Epithelial cell of esophagus (primary cell): ENCODE measurements around the gene KCNJ11.
A peak's percentile ranks its signal among the peaks of the same experiment; 100 is the strongest.

Experiments used
- DNase-seq: peaks from one replicate; pipeline ENCODE4 v3.0.0; 2010; ENCODE audit warnings: low read depth
- H3K4me3 ChIP-seq: 2 replicates; pipeline ENCODE4 v1.5.1; 2011; ENCODE audit warnings: mild to moderate bottlenecking, low read length, control low read depth
- TF ChIP-seq, protein P1 (sequence below): IDR thresholded peaks from 2 replicates; pipeline ENCODE4 v1.5.1; 2011; ENCODE audit warnings: low read depth, mild to moderate bottlenecking, low read length, control low read depth, inconsistent platforms; ENCODE audit not compliant: insufficient read depth; ENCODE audit errors: missing control alignments

The KCNJ11 gene

DNA sequence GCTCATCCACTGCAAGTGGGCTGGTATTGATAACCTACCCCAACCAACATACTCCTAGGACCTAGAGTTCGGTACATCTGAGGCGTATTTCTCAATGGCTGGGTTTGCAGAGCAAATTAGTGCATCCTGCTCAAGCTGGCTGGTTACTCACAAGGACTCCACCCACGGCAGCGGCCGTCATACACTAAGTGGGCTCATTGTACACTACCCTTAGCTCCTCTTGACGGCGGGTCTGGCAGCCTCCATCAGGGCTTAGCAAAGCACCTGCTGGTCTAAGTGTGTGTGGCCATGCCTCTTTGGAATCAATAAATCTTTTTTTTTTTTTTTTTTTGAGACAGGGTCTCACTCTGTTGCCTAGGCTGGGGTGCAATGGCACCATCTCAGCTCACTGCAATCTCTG is 20.2 kb upstream of the KCNJ11 start:
- TF ChIP-seq, protein P1, sequence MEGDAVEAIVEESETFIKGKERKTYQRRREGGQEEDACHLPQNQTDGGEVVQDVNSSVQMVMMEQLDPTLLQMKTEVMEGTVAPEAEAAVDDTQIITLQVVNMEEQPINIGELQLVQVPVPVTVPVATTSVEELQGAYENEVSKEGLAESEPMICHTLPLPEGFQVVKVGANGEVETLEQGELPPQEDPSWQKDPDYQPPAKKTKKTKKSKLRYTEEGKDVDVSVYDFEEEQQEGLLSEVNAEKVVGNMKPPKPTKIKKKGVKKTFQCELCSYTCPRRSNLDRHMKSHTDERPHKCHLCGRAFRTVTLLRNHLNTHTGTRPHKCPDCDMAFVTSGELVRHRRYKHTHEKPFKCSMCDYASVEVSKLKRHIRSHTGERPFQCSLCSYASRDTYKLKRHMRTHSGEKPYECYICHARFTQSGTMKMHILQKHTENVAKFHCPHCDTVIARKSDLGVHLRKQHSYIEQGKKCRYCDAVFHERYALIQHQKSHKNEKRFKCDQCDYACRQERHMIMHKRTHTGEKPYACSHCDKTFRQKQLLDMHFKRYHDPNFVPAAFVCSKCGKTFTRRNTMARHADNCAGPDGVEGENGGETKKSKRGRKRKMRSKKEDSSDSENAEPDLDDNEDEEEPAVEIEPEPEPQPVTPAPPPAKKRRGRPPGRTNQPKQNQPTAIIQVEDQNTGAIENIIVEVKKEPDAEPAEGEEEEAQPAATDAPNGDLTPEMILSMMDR: no peak
- H3K4me3 ChIP-seq: no peak overlapping the region
- no peak for DNase-seq

DNA sequence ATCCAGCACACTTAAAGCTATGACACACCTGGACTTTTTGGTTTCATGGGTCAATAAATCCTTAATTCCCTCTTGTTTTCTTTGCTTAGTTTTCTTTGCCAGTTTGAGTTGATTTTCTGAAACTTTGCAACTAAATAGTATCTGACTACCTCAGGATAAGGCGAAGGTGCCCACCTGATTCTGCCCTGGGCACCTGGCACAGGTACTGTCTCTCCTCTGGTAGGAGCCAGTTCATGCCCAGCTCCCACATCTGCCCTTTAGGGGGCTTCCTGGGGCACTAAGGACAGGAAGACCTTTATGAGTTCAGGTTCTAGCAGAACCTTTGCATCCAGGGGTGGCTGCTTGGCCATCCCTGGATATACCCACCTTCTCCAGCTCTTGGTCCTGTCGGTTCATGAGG is 19.6 kb upstream of the KCNJ11 start:
- no peak overlapping the region for H3K4me3 ChIP-seq
- no peak for DNase-seq
- TF ChIP-seq, protein P1: no peak

DNA sequence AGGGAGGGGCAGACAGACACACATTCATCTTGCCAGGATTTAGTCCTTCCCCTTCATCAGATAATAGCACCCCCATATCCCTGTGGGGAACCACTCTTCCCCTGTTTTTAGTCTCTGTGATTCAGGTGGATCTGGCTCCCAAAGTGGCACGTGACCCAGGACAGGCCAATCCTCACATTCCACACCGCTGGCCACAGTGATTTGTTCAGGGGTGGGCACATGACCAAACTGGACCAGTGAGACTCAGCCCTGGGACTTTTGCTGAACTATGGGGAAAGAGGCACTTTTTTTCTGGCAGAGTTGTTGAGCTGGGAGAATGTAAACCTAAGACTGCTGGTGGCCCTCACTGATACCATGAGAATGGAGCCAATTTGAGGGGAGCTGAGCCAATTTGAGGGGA is 19.1 kb upstream of the KCNJ11 start:
- no peak overlapping the region for H3K4me3 ChIP-seq
- DNase-seq: no peak
- TF ChIP-seq, protein P1: no peak

DNA sequence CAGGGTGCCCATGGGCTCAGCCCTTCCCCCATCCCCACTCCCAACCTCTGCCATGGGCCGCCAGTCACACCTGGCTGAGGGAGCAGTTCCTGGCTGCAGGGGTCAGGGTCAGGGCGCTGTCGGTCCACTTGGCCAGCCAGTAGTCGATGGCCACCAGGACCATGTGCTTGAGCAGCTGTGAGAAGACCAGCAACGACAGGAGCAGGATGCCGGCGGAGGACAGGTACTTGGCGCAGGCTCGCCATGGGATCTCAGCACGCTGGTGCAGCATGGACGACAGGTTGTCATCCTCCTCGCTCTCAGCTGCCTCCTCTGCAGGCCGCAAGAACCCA is 18.3 kb upstream of the KCNJ11 start:
- TF ChIP-seq, protein P1: no peak
- no peak overlapping the region for H3K4me3 ChIP-seq
- no peak for DNase-seq

DNA sequence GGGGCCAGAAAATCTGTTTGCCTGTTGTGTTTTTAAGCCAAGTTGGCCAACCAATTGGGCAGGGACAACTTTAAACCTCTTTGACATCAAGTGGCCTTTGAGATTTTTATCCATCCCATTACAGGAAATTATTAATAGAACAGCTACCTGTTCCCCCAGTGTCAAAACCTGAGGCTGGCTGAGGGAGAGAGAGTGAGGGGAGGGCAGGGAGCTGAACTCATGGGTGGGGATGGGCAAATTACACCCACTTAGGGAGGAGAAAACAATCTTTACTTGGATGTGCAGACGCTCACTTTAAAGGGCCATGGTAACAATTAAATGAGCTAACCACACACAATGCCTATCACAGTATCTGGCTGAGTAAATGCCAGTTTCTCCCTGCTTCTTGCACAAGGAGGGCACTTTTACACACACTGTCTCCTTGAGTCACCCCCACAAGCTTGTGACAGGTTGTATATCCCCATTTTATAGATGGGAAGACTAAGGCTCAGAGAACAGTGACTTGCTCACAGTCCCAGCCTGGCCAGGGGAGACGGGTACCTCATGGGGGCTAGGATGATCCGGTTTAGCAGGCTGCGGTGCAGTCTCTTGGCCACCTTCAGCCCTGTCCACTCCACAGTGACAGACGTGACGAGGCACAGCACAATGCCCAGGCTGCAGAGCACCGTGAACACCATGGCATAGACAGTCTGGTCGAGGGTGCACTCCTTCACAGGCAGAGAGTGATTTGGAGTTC is 17.8 kb upstream of the KCNJ11 start:
- TF ChIP-seq, protein P1: no peak
- H3K4me3 ChIP-seq: no peak overlapping the region
- DNase-seq: no peak

DNA sequence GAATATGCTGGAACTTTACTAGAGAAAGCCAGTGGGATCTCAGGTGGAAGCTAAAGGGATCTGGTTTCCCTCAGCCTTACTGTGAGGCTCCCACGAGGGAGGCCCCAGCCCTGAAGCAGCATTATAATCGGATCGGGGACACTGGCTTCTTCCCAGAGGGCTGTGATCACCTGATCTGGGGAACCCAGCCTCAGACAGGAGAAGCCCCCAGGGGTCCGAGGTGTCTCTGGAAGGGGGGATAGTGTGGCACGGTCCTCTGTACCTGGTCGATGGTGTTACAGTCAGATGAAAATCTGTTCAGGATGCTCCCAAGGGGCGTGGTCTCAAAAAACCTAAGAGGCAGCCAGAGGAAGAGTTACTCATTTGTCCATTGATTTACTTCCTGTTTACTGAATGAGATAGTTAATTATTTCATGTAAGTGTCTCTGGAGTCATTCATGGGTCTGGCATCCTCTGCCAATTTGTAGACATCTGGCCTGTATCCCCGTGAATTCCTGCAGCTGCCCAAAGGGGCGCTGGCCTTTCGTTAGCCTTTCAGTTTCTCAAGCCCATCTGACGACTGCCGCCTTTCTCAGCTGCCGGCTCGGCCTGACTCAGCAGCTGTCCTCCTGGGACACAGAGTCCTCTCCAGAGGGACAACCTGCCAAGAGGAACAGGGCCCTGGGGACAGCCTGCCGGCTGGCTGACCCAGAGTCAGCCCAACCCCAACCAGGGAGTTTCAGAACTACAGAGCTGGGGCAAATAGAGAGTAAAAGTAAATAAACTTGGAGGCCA is 17.0 kb upstream of the KCNJ11 start:
- peak; percentile 23 for DNase-seq
- TF ChIP-seq, protein P1: no peak
- H3K4me3 ChIP-seq: no peak overlapping the region
